Stimulated activated CD8-positive, alpha-beta memory T cell treated with anti-CD3 and anti-CD28 coated beads, Interleukin-4, amount 100 ng/mL, for 4 hours (primary cell): ENCODE results near the gene GRB10.
"Not testable (repeated sequence)": the region's sequence is repeated elsewhere in the genome, so short reads cannot be mapped to it uniquely, and the experiment has no call there.

ENCODE experiments used
- DNase-seq, 2 donors: peaks; one replicate each; pipeline ENCODE4 v3.0.0-alpha.2; 2020; ENCODE audit warnings: low read depth in 2 of 2, low spot score in 1 of 2

GRB10 gene

GRCh38 chr7:50589364-50589763, 193.3 kb downstream of the GRB10 start:
- DNase-seq, result no peak

- DNase-seq, result no peak
Measured at GRCh38 chr7:50588937-50589336, 193.8 kb downstream of the GRB10 start.

GRCh38 chr7:50587737-50588136, 195.0 kb downstream of the GRB10 start:
- DNase-seq, result no peak

GRCh38 chr7:50584793-50585408, 197.8 kb downstream of the GRB10 start:
- DNase-seq, result no peak

- no peak for DNase-seq
Measured at GRCh38 chr7:50584386-50584785, 198.3 kb downstream of the GRB10 start.

- not testable (repeated sequence) for DNase-seq
Measured at GRCh38 chr7:50583295-50583694, 199.4 kb downstream of the GRB10 start.

GRCh38 chr7:50582271-50582670, 200.4 kb downstream of the GRB10 start:
- DNase-seq, result not testable (repeated sequence)

- DNase-seq, result not testable (repeated sequence)
Measured at GRCh38 chr7:50580666-50581065, 202.0 kb downstream of the GRB10 start.

GRCh38 chr7:50580057-50580456, 202.6 kb downstream of the GRB10 start:
- DNase-seq, result no peak

- not testable (repeated sequence) for DNase-seq
Measured at GRCh38 chr7:50578105-50578504, 204.6 kb downstream of the GRB10 start.

GRCh38 chr7:50577569-50577968, 205.1 kb downstream of the GRB10 start:
- no peak for DNase-seq

GRCh38 chr7:50576388-50576787, 206.3 kb downstream of the GRB10 start:
- not testable (repeated sequence) for DNase-seq

- no peak for DNase-seq
Measured at GRCh38 chr7:50567715-50568261, 214.9 kb downstream of the GRB10 start.

GRCh38 chr7:50565977-50566376, 216.7 kb downstream of the GRB10 start:
- no peak for DNase-seq

GRCh38 chr7:50565559-50565916, 217.2 kb downstream of the GRB10 start:
- DNase-seq, result no peak

GRCh38 chr7:50564640-50565558, 217.8 kb downstream of the GRB10 start, which contains the start of gene DDC:
DDC (minus strand) TSS chr7:50565405; CDS start chr7:50544085, 21,320 bp downstream.
- DNase-seq, result no peak

GRCh38 chr7:50564171-50564570, 218.5 kb downstream of the GRB10 start:
- DNase-seq, result no peak

- no peak for DNase-seq
Measured at GRCh38 chr7:50562136-50562535, 220.6 kb downstream of the GRB10 start.

- no peak for DNase-seq
Measured at GRCh38 chr7:50560865-50561351, 221.8 kb downstream of the GRB10 start.

GRCh38 chr7:50559881-50560280, 222.8 kb downstream of the GRB10 start:
- no peak for DNase-seq

- no peak for DNase-seq
Measured at GRCh38 chr7:50558294-50559053, 224.2 kb downstream of the GRB10 start.
